Measurements from ENCODE around the gene TLNRD1. TPM values are rescaled to one million over a fixed set of nuclear protein-coding genes. Genes with fewer than 3 reads are reported as not detected.

The TLNRD1 gene
- total RNA-seq, 1 donor from 2014 or later = 18.7 TPM

- Mint-ChIP-seq H3K27ac (ENCODE audit: unreplicated experiment) (no peak overlapping the region), H3K36me3 (ENCODE audit: low read depth) (peaks cover 1% of the 10 kb centered on the region), H3K4me3 (ENCODE audit: unreplicated experiment) (no peak overlapping the region), H3K4me1 (ENCODE audit: low read depth) (peaks cover 22% of the 10 kb centered on the region), H3K9me3 (ENCODE audit: low read depth) (no peaks in the 10 kb centered on the region), H3K27me3 (ENCODE audit: low read depth) (no peaks in the 10 kb centered on the region)
- TF ChIP-seq, protein P1, sequence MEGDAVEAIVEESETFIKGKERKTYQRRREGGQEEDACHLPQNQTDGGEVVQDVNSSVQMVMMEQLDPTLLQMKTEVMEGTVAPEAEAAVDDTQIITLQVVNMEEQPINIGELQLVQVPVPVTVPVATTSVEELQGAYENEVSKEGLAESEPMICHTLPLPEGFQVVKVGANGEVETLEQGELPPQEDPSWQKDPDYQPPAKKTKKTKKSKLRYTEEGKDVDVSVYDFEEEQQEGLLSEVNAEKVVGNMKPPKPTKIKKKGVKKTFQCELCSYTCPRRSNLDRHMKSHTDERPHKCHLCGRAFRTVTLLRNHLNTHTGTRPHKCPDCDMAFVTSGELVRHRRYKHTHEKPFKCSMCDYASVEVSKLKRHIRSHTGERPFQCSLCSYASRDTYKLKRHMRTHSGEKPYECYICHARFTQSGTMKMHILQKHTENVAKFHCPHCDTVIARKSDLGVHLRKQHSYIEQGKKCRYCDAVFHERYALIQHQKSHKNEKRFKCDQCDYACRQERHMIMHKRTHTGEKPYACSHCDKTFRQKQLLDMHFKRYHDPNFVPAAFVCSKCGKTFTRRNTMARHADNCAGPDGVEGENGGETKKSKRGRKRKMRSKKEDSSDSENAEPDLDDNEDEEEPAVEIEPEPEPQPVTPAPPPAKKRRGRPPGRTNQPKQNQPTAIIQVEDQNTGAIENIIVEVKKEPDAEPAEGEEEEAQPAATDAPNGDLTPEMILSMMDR (IDR thresholded peaks at IDR 0.05) = no peak
- no peak for DNase-seq (ENCODE audit: low spot score)
These were observed 20.6 kb downstream of the TLNRD1 start for GRCh38 chr15:81021321-81021720.

- TF ChIP-seq, protein P1 (IDR thresholded peaks at IDR 0.05) = no peak
- H3K27me3 Mint-ChIP-seq (ENCODE audit: low read depth) = no peaks in the 10 kb centered on the region
- no peaks in the 10 kb centered on the region for H3K9me3 Mint-ChIP-seq (ENCODE audit: low read depth)
- H3K27ac Mint-ChIP-seq (ENCODE audit: unreplicated experiment) = peak overlapping the region; percentile 67
- H3K36me3 Mint-ChIP-seq (ENCODE audit: low read depth) = no peaks in the 10 kb centered on the region
- H3K4me3 Mint-ChIP-seq (ENCODE audit: unreplicated experiment) = no peak overlapping the region
- DNase-seq (ENCODE audit: low spot score) = no peak
- peaks cover 17% of the 10 kb centered on the region for H3K4me1 Mint-ChIP-seq (ENCODE audit: low read depth)
These were observed 23.0 kb downstream of the TLNRD1 start for GRCh38 chr15:81023483-81024264.

GRCh38 chr15:81024265-81024872 lies 23.6 kb downstream of the TLNRD1 start:
- TF ChIP-seq, protein P1 (IDR thresholded peaks at IDR 0.05) = no peak
- H3K36me3 Mint-ChIP-seq (ENCODE audit: low read depth) = no peaks in the 10 kb centered on the region
- no peaks in the 10 kb centered on the region for H3K9me3 Mint-ChIP-seq (ENCODE audit: low read depth)
- H3K4me1 Mint-ChIP-seq (ENCODE audit: low read depth) = peaks cover 22% of the 10 kb centered on the region
- no peak overlapping the region for H3K4me3 Mint-ChIP-seq (ENCODE audit: unreplicated experiment)
- H3K27me3 Mint-ChIP-seq (ENCODE audit: low read depth) = no peaks in the 10 kb centered on the region
- DNase-seq (ENCODE audit: low spot score) = no peak
- peak overlapping the region; percentile 49 for H3K27ac Mint-ChIP-seq (ENCODE audit: unreplicated experiment)

DNA sequence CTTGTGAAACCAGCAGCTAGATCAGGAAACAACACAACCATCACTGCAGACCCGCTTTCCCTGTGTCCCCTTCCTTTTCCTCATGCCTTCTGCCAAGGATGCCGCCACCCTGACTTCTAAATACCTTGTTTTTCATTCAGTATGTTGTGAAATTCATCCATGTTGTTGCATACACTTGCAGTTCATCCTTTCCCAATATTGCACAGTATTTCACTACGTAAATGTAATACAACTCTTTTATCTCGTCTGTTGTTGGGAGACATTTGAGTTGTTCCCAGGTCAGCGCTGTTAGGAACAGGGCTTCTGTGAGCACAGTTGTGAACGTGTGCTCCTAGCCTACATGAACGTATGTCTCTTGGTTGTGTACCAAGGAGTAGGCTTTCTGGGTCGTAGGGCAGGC lies 24.2 kb downstream of the TLNRD1 start:
- peaks cover 4% of the 10 kb centered on the region for H3K36me3 Mint-ChIP-seq (ENCODE audit: low read depth)
- H3K27ac Mint-ChIP-seq (ENCODE audit: unreplicated experiment) = no peak overlapping the region
- no peak overlapping the region for H3K4me3 Mint-ChIP-seq (ENCODE audit: unreplicated experiment)
- TF ChIP-seq, protein P1 (IDR thresholded peaks at IDR 0.05) = no peak
- peaks cover 27% of the 10 kb centered on the region for H3K4me1 Mint-ChIP-seq (ENCODE audit: low read depth)
- peaks cover 5% of the 10 kb centered on the region for H3K9me3 Mint-ChIP-seq (ENCODE audit: low read depth)
- H3K27me3 Mint-ChIP-seq (ENCODE audit: low read depth) = no peaks in the 10 kb centered on the region
- DNase-seq (ENCODE audit: low spot score) = no peak

- peaks cover 5% of the 10 kb centered on the region for H3K36me3 Mint-ChIP-seq (ENCODE audit: low read depth)
- H3K4me3 Mint-ChIP-seq (ENCODE audit: unreplicated experiment) = no peak overlapping the region
- H3K9me3 Mint-ChIP-seq (ENCODE audit: low read depth) = peaks cover 5% of the 10 kb centered on the region
- H3K27ac Mint-ChIP-seq (ENCODE audit: unreplicated experiment) = no peak overlapping the region
- TF ChIP-seq, protein P1 (IDR thresholded peaks at IDR 0.05) = no peak
- DNase-seq (ENCODE audit: low spot score) = no peak
- peaks cover 27% of the 10 kb centered on the region for H3K4me1 Mint-ChIP-seq (ENCODE audit: low read depth)
- no peaks in the 10 kb centered on the region for H3K27me3 Mint-ChIP-seq (ENCODE audit: low read depth)
These were observed 25.1 kb downstream of the TLNRD1 start for GRCh38 chr15:81025721-81026370.

All from chondrocyte (in vitro differentiated cells).